ENCODE data around the gene ANKMY1. TPM values are rescaled to one million over a fixed set of nuclear protein-coding genes. Genes with fewer than 3 reads are reported as not detected.

Gene ANKMY1
- total RNA-seq, 1 donor from 2014 or later = 7.2 TPM

- peak; percentile 66 for DNase-seq (ENCODE audit: low read depth)
- FAIRE-seq = no peak
- Mint-ChIP-seq H3K27ac (ENCODE audit: unreplicated experiment) (peak within 1 kb of the TSS; percentile 55), H3K9me3 (ENCODE audit: unreplicated experiment) (no peaks in the 10 kb centered on the region), H3K27me3 (ENCODE audit: low read depth, unreplicated experiment) (peaks cover 2% of the 10 kb centered on the region), H3K36me3 (ENCODE audit: low read depth, unreplicated experiment) (peaks cover 5% of the 10 kb centered on the region), H3K4me3 (ENCODE audit: unreplicated experiment) (peak within 1 kb of the TSS; percentile 85), H3K4me1 (ENCODE audit: low read depth, unreplicated experiment) (peaks cover 8% of the 10 kb centered on the region)
- Histone ChIP-seq H4K20me1 (ENCODE audit: insufficient read depth, low read length) (peaks cover 23% of the 10 kb centered on the region), H3K27me3 (ENCODE audit: insufficient read depth, low read length) (no peaks in the 10 kb centered on the region), H3K36me3 (ENCODE audit: insufficient read depth, low read length) (no peaks in the 10 kb centered on the region), H3K27ac (ENCODE audit: low read depth, low read length) (peak within 1 kb of the TSS; percentile 78), H3K9me3 (ENCODE audit: insufficient read depth, low read depth, low read length) (no peaks in the 10 kb centered on the region), H3K9ac (ENCODE audit: low read length) (peak within 1 kb of the TSS; percentile 84), H3K4me2 (ENCODE audit: low read length) (peak within 1 kb of the TSS; percentile 88), H3K79me2 (ENCODE audit: insufficient read depth, low read length) (peaks cover 30% of the 10 kb centered on the region), H3K4me1 (ENCODE audit: insufficient read depth, low read length) (peaks cover 36% of the 10 kb centered on the region), H3K4me3 (ENCODE audit: insufficient read depth, low read depth, low read length) (peak within 1 kb of the TSS; percentile 63), H2AFZ (ENCODE audit: low read depth, low read length) (peak within 1 kb of the TSS; percentile 61)
- no peak for TF ChIP-seq EZH2 (IDR thresholded peaks at IDR 0.05; ENCODE audit: insufficient read depth, low read length)
- TF ChIP-seq CTCF (IDR thresholded peaks at IDR 0.05; ENCODE audit: insufficient read depth, low read depth, low read length) = no peak
Measured at GRCh38 chr2:240560084-240560479, 2.3 kb upstream of the ANKMY1 start, which contains the start of gene DUSP28. DUSP28 (plus strand) TSS chr2:240560357; CDS start chr2:240560685, 328 bp downstream.

DNA sequence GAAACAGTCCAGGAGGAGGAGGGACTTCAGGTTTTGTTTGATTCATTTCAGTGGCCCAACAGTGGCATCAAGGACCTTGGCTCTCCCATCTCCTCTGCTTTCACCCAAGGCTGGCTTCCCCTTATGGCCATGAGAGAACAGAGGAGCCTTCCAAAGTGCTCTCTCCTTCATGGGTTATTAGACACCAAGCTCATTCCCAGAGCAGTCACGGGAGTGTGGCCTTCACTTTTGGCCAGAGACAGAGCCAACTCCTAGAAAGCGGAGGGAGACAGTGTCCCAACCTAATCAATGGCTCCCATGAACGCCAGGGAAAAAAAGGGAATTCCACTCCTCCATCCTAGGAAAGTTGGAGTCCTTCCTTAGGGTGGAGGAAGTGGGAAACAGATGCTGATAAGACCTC is 1.5 kb upstream of the ANKMY1 start:
- Mint-ChIP-seq H3K36me3 (ENCODE audit: low read depth, unreplicated experiment) (peaks cover 5% of the 10 kb centered on the region), H3K27ac (ENCODE audit: unreplicated experiment) (peak overlapping the region; percentile 41), H3K27me3 (ENCODE audit: low read depth, unreplicated experiment) (peaks cover 2% of the 10 kb centered on the region), H3K9me3 (ENCODE audit: unreplicated experiment) (no peaks in the 10 kb centered on the region), H3K4me3 (ENCODE audit: unreplicated experiment) (peak overlapping the region; percentile 85), H3K4me1 (ENCODE audit: low read depth, unreplicated experiment) (peaks cover 8% of the 10 kb centered on the region)
- Histone ChIP-seq H3K4me2 (ENCODE audit: low read length) (peak overlapping the region; percentile 88), H2AFZ (ENCODE audit: low read depth, low read length) (no peak overlapping the region), H3K79me2 (ENCODE audit: insufficient read depth, low read length) (peaks cover 33% of the 10 kb centered on the region), H3K4me1 (ENCODE audit: insufficient read depth, low read length) (peaks cover 36% of the 10 kb centered on the region), H3K36me3 (ENCODE audit: insufficient read depth, low read length) (no peaks in the 10 kb centered on the region), H4K20me1 (ENCODE audit: insufficient read depth, low read length) (peaks cover 23% of the 10 kb centered on the region), H3K27ac (ENCODE audit: low read depth, low read length) (no peak overlapping the region), H3K4me3 (ENCODE audit: insufficient read depth, low read depth, low read length) (peak overlapping the region; percentile 62), H3K27me3 (ENCODE audit: insufficient read depth, low read length) (no peaks in the 10 kb centered on the region), H3K9me3 (ENCODE audit: insufficient read depth, low read depth, low read length) (no peaks in the 10 kb centered on the region), H3K9ac (ENCODE audit: low read length) (no peak overlapping the region)
- TF ChIP-seq CTCF (IDR thresholded peaks at IDR 0.05; ENCODE audit: insufficient read depth, low read depth, low read length) (no peak), EZH2 (IDR thresholded peaks at IDR 0.05; ENCODE audit: insufficient read depth, low read length) (no peak)
- no peak for DNase-seq (ENCODE audit: low read depth)
- FAIRE-seq = no peak

GRCh38 chr2:240558236-240558761 is 511 bp upstream of the ANKMY1 start:
- H3K9me3 ChIP-seq (ENCODE audit: insufficient read depth, low read depth, low read length) = no peaks in the 10 kb centered on the region
- no peak for TF ChIP-seq EZH2 (IDR thresholded peaks at IDR 0.05; ENCODE audit: insufficient read depth, low read length)
- no peak for TF ChIP-seq CTCF (IDR thresholded peaks at IDR 0.05; ENCODE audit: insufficient read depth, low read depth, low read length)
- no peaks in the 10 kb centered on the region for H3K36me3 ChIP-seq (ENCODE audit: insufficient read depth, low read length)
- FAIRE-seq (no peak), DNase-seq (ENCODE audit: low read depth) (no peak)
- H4K20me1 ChIP-seq (ENCODE audit: insufficient read depth, low read length) = peaks cover 23% of the 10 kb centered on the region
- peaks cover 5% of the 10 kb centered on the region for H3K36me3 Mint-ChIP-seq (ENCODE audit: low read depth, unreplicated experiment)
- H3K4me1 ChIP-seq (ENCODE audit: insufficient read depth, low read length) = peaks cover 36% of the 10 kb centered on the region
- no peak overlapping the region for H3K9ac ChIP-seq (ENCODE audit: low read length)
- peak overlapping the region; percentile 85 for H3K4me3 Mint-ChIP-seq (ENCODE audit: unreplicated experiment)
- H3K4me3 ChIP-seq (ENCODE audit: insufficient read depth, low read depth, low read length) = peak overlapping the region; percentile 48
- H3K27me3 ChIP-seq (ENCODE audit: insufficient read depth, low read length) = no peaks in the 10 kb centered on the region
- peak overlapping the region; percentile 53 for H3K27ac Mint-ChIP-seq (ENCODE audit: unreplicated experiment)
- no peaks in the 10 kb centered on the region for H3K9me3 Mint-ChIP-seq (ENCODE audit: unreplicated experiment)
- H3K27me3 Mint-ChIP-seq (ENCODE audit: low read depth, unreplicated experiment) = peaks cover 2% of the 10 kb centered on the region
- H3K4me2 ChIP-seq (ENCODE audit: low read length) = peak overlapping the region; percentile 88
- H2AFZ ChIP-seq (ENCODE audit: low read depth, low read length) = peak overlapping the region; percentile 43
- peaks cover 6% of the 10 kb centered on the region for H3K4me1 Mint-ChIP-seq (ENCODE audit: low read depth, unreplicated experiment)
- H3K79me2 ChIP-seq (ENCODE audit: insufficient read depth, low read length) = peaks cover 35% of the 10 kb centered on the region
- no peak overlapping the region for H3K27ac ChIP-seq (ENCODE audit: low read depth, low read length)

Measured in astrocyte (in vitro differentiated cells and primary cell).